GM19035 (cell line): ENCODE data around the gene GNB2.

ENCODE experiments used
- ATAC-seq: cut with Tn5 transposase; IDR thresholded peaks from one replicate; pipeline ENCODE4 v1.9.1; 2021; ENCODE audit not compliant: unreplicated experiment

The GNB2 gene

DNA sequence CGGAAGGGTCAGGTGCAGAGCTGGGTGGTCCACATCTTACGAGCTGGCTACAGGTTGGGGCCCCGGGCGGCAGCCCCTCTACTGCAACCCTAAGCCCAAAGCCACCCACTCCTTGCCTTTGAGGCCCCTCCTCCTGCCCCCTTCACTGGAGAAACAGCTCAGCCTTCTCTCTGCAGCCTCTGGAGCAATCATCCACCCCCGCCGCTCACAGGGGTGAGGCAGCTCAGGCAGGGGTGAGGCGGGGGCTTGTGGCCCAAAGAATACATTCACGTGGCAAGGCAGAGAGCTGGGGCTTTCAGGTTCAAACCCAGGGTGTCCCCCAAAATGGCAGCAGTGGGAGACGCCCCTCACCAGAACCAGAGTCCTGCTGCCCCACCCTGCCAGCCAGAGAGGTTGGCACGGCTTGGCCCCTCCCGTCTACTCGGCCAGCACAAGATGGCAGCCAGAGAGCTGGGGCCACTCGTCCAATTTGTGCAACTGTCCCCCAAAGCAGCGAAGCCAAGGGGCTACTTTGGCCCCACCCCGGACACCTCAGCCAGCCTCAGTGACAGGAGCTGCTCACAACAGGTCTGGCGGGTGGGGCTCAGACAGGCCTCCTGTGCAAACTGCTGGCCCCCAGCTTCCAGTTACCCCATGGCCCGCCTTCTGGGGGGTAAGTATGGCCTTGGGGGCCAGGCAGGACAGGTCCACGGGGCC is 7.2 kb downstream of the GNB2 start:
- ATAC-seq, result no peak

DNA sequence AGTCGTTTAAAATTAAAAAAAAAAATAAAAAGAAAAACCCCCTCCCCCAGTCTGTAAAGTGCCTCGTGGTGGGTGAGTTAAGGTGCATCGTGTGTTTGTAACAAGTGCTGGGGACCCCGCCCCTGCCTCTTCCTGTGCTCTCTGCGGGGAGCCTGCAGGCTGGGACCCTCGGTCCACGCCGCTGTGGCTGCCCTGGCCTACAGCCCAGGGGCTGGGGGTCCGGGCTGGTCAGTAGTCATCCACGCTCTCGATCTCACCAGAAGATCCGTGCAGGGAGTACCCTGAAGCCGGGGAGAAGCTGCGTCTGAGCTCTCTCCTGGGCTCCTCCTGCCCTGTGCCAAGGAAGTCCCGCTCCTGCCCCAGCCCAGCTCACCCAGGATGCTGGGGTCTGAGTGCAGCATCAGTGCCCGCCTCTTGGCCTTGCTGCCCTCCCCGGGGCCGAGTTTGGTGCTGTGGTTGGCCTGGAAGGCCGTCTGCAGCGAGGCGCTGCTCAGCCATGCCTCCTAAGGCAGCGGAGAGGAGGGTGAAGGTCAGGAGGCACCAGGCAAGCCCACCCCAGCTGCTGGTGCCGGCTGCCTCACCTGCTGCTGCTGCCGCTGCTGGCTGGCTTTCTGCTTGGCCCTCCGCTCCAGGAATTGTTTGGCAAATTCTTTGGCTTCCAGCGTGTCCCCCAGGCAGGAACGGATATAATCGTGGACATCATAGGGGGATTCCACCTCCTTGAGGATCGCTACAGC is 8.1 kb downstream of the GNB2 start:
- ATAC-seq, result no peak

- no peak for ATAC-seq
These were observed 8.7 kb downstream of the GNB2 start for GRCh38 chr7:100682228-100682741.

DNA sequence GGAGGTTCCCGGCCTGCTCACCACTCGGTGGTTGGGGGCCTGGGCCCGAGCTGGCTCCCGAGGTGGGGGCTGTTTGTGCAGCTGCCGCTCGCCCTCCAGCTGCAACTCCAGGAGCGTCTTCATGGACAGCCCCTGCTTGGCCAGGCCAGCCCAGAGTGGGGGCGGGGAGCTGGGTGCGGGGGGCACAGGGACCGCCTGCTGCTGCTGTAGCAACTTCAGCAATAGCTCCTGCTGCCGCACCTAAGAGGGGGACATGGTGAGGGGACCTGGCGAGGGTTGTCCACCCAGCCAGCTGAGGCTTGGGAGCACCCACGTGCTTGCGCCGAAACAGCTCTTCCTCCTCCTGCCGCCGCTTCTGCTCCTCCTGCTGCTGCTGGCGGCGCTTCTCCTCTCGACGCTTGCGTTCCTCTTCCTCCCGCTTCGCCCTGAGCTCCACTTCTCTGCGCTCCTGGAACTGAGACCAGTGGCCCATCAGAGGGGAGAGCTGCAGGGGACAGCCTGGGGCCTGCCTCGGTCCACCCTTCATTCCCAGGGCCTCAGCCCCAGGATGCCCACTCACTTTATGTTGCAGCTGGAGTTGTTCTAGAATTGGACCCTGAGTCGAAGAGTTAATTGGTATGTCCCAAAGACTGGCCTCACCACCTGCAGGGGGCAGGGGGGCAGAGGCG is 9.6 kb downstream of the GNB2 start:
- ATAC-seq, result no peak

DNA sequence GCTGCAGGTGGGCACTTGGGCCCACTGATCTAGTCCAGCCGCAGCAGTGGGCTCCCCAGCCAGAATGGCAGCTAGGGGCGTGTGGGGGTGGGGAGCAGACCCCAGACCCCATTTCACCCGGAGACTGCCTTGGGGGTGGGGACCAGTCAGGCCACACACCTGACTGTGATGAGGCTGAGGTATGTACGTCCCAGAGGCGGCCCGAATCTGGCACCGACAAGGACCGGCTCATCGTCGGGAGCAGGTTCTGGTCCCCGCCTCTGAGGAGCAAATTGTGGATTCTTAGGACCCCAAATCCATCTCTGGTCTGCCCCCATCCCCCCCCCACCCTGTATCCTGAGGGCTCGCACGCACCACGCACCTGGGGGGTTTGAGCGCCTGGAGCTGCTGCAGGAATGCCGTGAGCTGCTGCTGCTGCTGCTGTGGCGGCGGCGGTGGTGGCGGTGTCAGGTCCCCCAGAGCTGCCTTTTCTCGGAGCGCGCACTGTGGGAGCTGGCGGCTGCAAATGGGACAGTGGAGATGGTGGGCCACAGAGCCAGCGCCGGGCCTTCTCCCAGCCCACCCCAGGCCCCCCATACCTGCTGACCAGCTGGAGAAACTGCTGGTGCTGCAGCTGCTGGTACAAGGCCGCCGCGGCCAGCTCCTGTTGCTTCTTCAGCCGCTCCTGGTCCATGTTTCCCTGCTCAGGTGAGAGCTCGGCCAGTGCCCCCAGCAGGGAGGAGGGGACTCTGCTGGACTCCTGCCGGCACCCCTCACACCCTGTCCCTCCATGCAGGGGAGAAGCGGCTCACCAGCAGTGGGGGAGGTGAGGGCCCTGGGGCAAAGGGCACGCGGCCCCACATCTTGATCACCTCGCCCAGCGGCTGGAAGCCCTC is 10.4 kb downstream of the GNB2 start:
- ATAC-seq, result no peak

- ATAC-seq, result no peak
These were observed 11.0 kb downstream of the GNB2 start for GRCh38 chr7:100684534-100685042.

DNA sequence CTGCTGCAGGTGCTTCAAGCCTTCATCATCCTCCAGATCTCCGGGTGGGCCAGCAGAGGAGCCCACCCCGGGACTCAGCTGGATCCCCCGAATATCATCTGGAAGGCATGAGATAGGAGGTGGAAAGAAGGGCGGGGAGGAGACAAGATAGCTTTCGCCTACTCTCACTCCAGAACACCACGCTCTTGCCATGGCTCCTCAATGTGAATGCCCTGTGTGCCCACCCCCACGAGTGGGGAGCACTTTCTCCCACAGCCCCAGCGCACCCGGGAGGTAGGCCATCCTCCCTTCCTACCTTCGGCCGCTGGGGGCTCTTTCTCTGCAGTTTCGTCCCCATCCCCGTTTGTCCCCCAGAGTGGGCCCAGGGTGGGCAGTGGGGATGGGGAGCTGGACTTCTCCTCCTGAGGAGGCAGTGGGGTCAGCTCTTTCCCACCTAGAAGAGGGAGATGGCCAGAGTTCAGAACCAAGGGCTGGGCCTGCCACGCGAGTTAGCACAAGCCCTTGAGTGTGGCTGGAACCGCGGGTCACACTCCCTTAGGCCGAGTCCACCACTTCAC is 11.6 kb downstream of the GNB2 start:
- ATAC-seq, result no peak

DNA sequence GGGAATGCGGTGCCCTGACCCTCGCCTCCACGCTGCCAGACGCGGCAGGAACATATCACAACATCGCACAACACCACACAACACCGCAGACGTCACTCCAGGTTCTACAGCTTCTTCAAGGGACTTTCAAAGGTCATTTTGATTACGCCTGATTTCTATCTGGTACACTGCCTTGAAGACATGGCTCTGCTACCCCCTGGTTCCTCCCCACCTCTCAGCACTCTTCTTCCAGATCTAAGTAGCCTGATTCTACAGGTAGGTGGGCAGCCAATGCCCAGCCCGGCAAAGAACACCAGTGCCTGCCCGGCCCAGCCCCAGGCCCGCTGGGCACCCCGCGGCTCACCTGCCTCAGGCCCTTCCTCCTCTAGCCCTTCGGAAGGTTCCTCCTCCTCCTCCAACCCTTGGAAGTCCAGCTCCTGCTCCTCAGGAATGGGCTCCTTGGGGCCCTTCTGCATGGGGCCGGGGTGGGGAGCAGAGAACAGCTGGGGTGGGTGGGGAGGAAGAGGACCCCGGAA is 12.1 kb downstream of the GNB2 start:
- no peak for ATAC-seq

- no peak for ATAC-seq
These were observed 12.8 kb downstream of the GNB2 start for GRCh38 chr7:100686201-100686821.

DNA sequence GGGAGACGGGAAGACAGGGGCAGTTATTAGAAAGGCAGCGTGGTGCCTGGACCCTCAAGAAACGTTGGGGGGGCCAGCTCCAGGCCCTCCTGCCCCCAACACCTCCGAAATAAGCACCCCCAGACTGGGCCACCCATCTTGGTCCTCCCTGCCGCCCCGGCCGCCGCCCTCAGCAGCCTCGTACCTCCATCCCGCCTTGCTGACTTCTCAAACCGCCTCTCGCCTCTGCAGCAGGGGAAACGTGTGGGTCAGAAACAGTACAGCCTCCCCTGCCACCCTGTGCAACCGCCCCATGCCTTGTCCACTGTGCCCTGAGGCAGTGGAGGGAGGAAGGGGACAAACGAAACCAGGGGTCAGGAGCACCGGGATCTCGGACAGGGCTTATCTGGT is 13.3 kb downstream of the GNB2 start:
- ATAC-seq, result no peak

GRCh38 chr7:100687261-100687660 is 13.7 kb downstream of the GNB2 start:
- no peak for ATAC-seq

- no peak for ATAC-seq
These were observed 14.3 kb downstream of the GNB2 start for GRCh38 chr7:100687751-100688300.

GRCh38 chr7:100688326-100688860 is 14.9 kb downstream of the GNB2 start:
- ATAC-seq, result no peak

DNA sequence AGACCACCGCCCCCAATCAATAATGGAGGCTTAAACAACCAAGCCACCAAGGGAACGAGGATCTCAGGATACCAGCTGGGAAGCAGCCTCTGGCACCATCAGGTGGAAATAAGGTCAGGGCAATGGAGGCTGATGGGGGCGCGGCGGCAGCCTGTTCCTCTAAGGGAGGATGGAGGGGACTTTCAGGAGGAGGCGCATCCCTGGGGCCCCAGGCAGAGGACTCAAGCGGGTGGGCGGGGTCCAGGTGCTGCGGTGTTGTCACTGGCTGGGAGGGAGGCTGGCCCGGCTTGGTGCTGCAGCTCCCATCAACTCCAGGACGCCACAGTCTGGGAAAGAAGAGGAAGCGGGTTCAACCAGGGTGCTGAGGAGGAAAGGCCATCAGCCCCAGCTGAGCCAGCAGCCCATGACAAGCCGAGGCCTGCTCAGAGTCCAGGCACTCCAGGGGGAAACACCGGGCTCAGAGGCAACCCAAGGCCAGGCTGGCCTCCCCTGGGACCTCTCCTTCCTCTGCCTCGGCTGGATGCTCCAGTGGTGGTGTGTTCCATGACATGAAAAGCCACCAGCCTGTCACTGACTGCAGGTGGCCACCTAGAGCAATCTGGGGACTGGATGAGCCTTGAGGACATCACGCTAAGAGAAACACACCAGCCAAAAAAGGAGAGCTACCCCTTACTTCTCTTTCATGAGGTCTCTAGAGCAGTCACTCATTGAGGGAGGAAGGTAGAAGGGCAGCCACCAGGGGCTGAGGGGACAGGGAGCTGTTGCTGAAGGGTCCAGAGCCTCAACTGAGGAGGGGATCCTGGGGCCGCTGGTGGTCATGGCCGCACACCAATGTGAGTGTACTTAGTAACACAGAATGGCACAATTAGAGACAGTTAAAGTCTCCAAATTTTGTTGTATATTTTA is 15.9 kb downstream of the GNB2 start:
- no peak for ATAC-seq

- no peak for ATAC-seq
These were observed 18.4 kb downstream of the GNB2 start for GRCh38 chr7:100691676-100692577.

- ATAC-seq, result no peak
These were observed 19.0 kb downstream of the GNB2 start for GRCh38 chr7:100692578-100692961.
